ENCODE results near the gene F12.

F12 gene

DNA sequence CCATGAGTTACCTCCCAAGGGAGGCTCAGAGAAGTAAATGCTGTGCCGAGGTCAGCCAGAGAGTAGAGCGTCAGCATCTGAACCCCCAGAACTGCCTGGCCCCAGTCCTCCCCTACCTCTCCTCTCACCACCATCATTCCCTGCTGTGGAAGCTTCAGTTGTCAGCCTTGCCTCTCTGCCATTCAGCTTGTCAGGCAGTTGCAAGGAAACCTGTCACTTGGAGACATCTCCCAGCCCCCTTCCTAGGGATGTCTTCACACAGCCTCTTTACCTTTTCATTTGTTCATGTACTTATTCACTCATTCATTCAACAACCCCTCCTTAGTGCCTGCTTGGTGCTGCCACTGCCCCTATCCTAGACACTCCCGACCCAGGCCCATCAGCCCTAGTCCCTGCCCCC lies 49.5 kb downstream of the F12 start:
- no peak for DNase-seq (ENCODE audit: low read depth, low spot score)
- TF ChIP-seq, protein P1, sequence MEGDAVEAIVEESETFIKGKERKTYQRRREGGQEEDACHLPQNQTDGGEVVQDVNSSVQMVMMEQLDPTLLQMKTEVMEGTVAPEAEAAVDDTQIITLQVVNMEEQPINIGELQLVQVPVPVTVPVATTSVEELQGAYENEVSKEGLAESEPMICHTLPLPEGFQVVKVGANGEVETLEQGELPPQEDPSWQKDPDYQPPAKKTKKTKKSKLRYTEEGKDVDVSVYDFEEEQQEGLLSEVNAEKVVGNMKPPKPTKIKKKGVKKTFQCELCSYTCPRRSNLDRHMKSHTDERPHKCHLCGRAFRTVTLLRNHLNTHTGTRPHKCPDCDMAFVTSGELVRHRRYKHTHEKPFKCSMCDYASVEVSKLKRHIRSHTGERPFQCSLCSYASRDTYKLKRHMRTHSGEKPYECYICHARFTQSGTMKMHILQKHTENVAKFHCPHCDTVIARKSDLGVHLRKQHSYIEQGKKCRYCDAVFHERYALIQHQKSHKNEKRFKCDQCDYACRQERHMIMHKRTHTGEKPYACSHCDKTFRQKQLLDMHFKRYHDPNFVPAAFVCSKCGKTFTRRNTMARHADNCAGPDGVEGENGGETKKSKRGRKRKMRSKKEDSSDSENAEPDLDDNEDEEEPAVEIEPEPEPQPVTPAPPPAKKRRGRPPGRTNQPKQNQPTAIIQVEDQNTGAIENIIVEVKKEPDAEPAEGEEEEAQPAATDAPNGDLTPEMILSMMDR (IDR thresholded peaks at IDR 0.05; ENCODE audit: low read depth, low read length): no peak
- in situ Hi-C loops (cut with HindIII; ENCODE audit: low sequenced_read_pairs): no loop called here
- no peak overlapping the region for H3K4me3 ChIP-seq (ENCODE audit: low read depth, low read length)

DNA sequence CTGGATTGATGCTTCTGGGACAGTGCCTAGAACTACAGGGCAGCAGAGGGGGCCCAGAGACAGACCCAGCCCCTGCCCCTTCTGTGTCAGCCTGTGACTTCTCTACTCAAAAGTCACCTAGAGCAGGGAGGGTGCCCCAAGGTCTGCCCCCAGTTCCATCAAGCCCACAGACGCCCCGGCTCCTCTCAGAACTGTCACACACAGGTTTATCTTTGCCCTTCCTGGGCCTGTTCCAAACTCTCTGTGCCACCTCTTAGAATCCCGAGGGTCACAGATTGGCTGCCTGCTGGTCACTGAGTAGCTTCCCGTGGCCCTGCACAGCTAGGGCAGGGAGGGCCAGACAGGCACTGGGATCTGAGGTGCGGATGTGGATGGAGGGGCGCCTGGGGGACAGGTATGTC lies 49.9 kb downstream of the F12 start:
- in situ Hi-C loops (cut with HindIII; ENCODE audit: low sequenced_read_pairs): no loop called here
- TF ChIP-seq, protein P1 (IDR thresholded peaks at IDR 0.05; ENCODE audit: low read depth, low read length): no peak
- no peak overlapping the region for H3K4me3 ChIP-seq (ENCODE audit: low read depth, low read length)
- no peak for DNase-seq (ENCODE audit: low read depth, low spot score)

DNA sequence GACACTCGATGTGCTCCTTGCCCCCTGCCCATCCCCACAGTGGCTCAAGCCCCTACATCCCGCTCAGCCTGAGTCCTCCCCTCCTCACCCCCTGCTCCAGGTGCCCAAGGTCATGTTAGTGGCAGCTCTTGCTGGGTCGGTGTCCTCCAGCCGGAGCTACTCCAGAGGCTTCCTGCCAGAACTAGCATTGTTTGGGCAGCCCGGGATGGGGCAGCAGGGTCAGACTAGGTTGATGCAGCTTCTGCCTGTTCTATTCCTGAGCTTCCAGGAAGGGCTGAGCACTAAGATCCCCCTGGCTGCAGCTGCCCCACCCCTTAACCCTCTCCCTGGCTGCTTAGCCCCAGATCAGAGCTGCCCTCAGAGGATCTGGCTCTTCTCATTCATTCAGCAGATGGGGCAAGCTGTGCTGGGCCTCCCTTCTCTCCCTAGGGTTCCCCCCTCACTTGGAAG lies 51.0 kb downstream of the F12 start:
- no peak overlapping the region for H3K4me3 ChIP-seq (ENCODE audit: low read depth, low read length)
- in situ Hi-C loops (cut with HindIII; ENCODE audit: low sequenced_read_pairs): no loop called here
- TF ChIP-seq, protein P1 (IDR thresholded peaks at IDR 0.05; ENCODE audit: low read depth, low read length): no peak
- no peak for DNase-seq (ENCODE audit: low read depth, low spot score)

DNA sequence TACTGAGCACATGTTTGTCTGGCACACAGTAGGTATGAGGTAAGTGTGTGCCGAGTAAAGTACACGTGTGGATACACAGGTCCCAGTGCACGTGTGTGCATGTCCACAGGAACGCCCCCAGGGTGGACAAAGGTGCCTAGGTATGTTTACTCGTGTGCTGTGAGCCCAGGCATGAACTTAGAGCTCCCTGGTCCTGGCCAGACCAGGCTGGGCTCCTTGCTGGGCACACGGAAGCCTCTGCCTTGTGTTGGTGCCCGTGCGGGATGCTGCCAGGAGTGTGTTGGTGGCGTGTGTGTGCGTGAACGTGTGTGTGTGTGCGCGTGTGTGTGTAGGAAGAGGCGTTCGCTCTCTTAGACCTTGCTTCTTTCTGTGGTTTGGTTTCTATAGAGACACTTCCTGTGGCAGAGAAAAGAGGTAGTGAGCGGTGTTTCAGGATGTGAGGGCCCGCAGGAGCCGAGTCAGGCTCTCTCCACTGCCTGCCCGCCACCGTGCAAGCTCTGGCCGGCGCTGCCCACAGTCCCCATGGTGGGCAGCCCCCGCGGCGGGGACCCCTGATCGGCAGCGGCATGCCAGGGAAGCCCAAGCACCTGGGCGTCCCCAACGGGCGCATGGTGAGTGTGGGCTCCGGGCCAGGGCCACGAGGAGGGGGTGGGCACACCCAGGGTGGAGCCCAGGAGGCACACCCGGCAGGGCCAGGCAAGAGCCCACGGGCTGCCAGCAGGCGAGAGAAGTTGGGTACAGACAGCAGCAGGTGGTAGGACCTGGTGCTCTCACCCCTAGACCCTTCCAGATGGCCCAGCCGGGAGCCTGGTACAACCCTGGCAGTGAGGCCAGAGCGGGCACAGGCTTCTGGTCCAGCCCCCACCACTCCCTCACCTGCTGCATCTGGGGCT lies 51.7 kb downstream of the F12 start, which contains the start of gene RGS14:
Gene RGS14 (plus strand): TSS at position 466 of the 893 bp plus-strand sequence. CDS start 101 bp downstream, at position 567.
- DNase-seq (ENCODE audit: low read depth, low spot score): peak; percentile 18
- H3K4me3 ChIP-seq (ENCODE audit: low read depth, low read length): no peak within 1 kb of the TSS

DNA sequence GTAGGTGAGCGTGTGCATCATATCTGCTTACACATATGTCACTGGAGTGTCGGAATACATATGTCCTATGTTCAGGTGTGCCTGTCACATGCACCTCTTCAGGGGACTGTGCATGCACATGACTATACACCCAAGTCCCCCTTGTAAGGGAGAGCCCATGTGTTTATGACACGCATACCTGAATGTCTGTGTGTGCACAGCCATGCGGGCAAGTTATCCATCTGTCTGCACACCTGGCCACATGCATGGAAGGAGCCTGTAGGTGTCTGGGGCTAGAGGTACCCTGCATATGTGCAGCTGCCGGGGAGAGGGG lies 52.3 kb downstream of the F12 start:
- H3K4me3 ChIP-seq (ENCODE audit: low read depth, low read length): no peak overlapping the region
- TF ChIP-seq, protein P1 (IDR thresholded peaks at IDR 0.05; ENCODE audit: low read depth, low read length): no peak
- no peak for DNase-seq (ENCODE audit: low read depth, low spot score)
- in situ Hi-C loops (cut with HindIII; ENCODE audit: low sequenced_read_pairs): no loop called here

More for the DNA sequence above, 51.7 kb downstream of the F12 start, which contains the start of gene RGS14:
- TF ChIP-seq, protein P1 (IDR thresholded peaks at IDR 0.05; ENCODE audit: low read depth, low read length): no peak
- in situ Hi-C loops (cut with HindIII; ENCODE audit: low sequenced_read_pairs): no loop called here

DNA sequence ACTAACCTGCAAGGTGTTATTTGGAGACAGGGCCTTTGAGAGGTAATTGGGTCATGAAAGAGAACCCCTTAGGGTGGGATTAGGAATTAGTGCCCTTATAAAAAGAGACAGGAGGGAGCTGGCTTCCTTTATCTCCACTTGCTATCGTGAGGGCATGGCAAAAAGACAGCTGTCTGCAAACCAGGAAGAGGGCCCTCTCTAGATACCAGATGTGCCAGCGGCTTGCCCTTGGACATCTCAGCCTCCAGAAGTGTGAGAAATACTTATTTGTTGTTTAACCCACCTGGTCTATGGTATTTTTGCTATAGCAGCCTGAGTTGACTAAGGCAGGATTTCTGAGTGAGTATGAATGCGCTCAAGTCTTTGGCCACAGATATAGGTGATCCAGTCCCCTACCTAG lies 52.6 kb downstream of the F12 start:
- no peak overlapping the region for H3K4me3 ChIP-seq (ENCODE audit: low read depth, low read length)
- TF ChIP-seq, protein P1 (IDR thresholded peaks at IDR 0.05; ENCODE audit: low read depth, low read length): no peak
- no peak for DNase-seq (ENCODE audit: low read depth, low spot score)
- in situ Hi-C loops (cut with HindIII; ENCODE audit: low sequenced_read_pairs): no loop called here
